ENCODE measurements around the gene REEP3. TPM values are rescaled to one million over a fixed set of nuclear protein-coding genes. Genes with fewer than 3 reads are reported as not detected.
"Not testable (repeated sequence)": the region's sequence is repeated elsewhere in the genome, so short reads cannot be mapped to it uniquely, and the experiment has no call there.

The REEP3 gene
- total RNA-seq, 3 donors from 2014 or later (not counting 1 experiment from before 2014, with no cell fraction given): 4.6 to 10.2 (median 8.3) TPM

DNA sequence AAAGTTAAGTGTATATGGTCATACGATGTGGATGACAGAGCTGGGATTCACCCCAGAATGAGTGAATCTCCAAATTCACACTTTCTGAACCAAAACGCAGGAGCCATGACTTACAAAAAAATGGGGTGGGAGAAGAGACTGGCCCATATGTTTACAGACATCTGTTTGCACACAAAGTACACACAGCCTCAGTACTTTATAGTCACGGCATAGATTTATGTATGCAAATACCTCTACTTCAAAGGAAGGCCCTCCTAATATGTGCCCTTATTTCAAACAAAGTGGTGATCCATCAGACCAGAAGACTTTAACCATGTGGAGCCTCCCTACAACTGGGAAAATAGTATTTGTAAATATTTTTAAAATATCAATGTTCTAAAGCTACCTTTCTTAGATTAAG, 33.2 kb upstream of the REEP3 start:
- Mint-ChIP-seq H3K27ac (no peak overlapping the region), H3K36me3 (no peaks in the 10 kb centered on the region), H3K9me3 (no peaks in the 10 kb centered on the region), H3K27me3 (ENCODE audit: low read depth in 2 of 2) (no peaks in the 10 kb centered on the region), H3K4me1 (peaks cover 6 to 18% of the 10 kb centered on the region in 2 donors), H3K4me3 (no peak overlapping the region)
- no peak for DNase-seq
- Histone ChIP-seq H3K4me1 (ENCODE audit: control insufficient read depth, insufficient read depth, low read length) (no peaks in the 10 kb centered on the region), H3K4me3 (ENCODE audit: low read length) (no peak overlapping the region), H3K27ac (ENCODE audit: low read length) (no peak overlapping the region), H3K36me3 (ENCODE audit: control insufficient read depth, insufficient read depth, low read length) (no peaks in the 10 kb centered on the region), H3K9me3 (ENCODE audit: control insufficient read depth, insufficient read depth, low read length) (no peaks in the 10 kb centered on the region), H3K27me3 (ENCODE audit: control insufficient read depth, insufficient read depth, low read length) (no peaks in the 10 kb centered on the region)
- no peak for ATAC-seq
- no peak for TF ChIP-seq CTCF (IDR thresholded peaks at IDR 0.05)
- intact Hi-C loops (cut with micrococcal nuclease): no loop called here
- 100% methylated on average over 1 of the region's 3 CpGs for WGBS (ENCODE audit: insufficient coverage)

- no peak overlapping the region for H3K27ac Mint-ChIP-seq
- no peaks in the 10 kb centered on the region for H3K4me1 ChIP-seq (ENCODE audit: control insufficient read depth, insufficient read depth, low read length)
- no peaks in the 10 kb centered on the region for H3K9me3 ChIP-seq (ENCODE audit: control insufficient read depth, insufficient read depth, low read length)
- H3K4me3 ChIP-seq (ENCODE audit: low read length): no peak overlapping the region
- H3K27me3 Mint-ChIP-seq (ENCODE audit: low read depth in 2 of 2): no peaks in the 10 kb centered on the region
- peaks cover 6 to 18% of the 10 kb centered on the region in 2 donors for H3K4me1 Mint-ChIP-seq
- TF ChIP-seq CTCF (IDR thresholded peaks at IDR 0.05): no peak
- ATAC-seq: no peak
- H3K4me3 Mint-ChIP-seq: no peak overlapping the region
- 98% methylated on average over 3 of the region's 3 CpGs for WGBS (ENCODE audit: insufficient coverage)
- no peak for DNase-seq
- H3K27ac ChIP-seq (ENCODE audit: low read length): no peak overlapping the region
- H3K9me3 Mint-ChIP-seq: no peaks in the 10 kb centered on the region
- intact Hi-C loops (cut with micrococcal nuclease): no loop called here
- H3K36me3 ChIP-seq (ENCODE audit: control insufficient read depth, insufficient read depth, low read length): no peaks in the 10 kb centered on the region
- no peaks in the 10 kb centered on the region for H3K27me3 ChIP-seq (ENCODE audit: control insufficient read depth, insufficient read depth, low read length)
- H3K36me3 Mint-ChIP-seq: no peaks in the 10 kb centered on the region
Observed at GRCh38 chr10:63489838-63490237, 31.4 kb upstream of the REEP3 start.

DNA sequence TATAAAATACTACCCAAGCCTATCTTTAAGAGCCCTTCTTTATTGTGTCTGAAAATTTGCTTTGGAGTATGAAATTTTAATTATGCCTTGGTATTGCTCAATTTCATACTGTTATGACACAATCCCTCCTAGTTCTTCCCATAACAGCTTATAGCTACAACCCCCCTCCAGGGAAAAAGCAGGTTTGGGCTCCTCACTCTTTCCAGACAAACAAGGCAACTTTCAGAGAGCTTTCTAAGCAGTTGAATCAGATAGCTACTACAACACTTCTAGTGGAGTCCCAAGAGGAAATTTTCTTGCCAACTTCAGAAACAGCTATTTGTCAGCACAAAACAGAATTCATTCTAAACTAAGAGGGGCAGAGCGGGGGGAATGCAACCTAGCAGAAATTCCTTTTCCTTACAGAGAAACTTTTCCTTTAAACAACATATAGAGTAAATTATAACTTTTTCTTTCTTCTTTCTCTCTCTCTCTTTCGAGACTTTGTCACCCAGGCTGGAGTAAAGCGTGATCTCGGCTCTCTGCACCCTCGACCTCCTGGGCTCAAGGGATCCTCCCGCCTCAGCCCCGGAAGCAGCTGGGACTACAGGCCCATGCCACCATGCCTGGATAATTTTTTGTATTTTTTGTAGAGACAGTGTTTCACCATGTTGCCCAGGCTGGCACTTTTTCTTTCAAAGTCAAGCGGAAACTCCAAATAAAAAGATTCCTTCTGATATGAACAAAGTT, 29.4 kb upstream of the REEP3 start:
- Mint-ChIP-seq H3K36me3 (no peaks in the 10 kb centered on the region), H3K9me3 (no peaks in the 10 kb centered on the region), H3K27ac (no peak overlapping the region)

DNA sequence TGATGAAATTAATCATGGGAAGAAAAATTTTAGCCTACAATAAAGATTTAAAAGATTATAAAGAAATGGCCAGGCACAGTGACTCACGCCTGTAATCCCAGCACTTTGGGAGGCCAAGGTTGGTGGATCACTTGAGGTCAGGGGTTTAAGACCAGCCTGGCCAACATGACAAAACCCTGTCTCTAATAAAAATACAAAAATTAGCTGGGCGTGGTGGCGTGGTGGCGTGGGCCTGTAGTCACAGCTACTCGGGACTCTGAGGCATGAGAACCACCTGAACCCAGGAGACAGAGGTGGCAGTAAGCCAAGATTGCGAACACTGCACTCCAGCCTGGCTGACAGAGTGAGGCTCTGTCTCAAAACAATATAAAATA, 28.9 kb upstream of the REEP3 start:
- H3K27me3 Mint-ChIP-seq (ENCODE audit: low read depth in 2 of 2); intact Hi-C loops (cut with micrococcal nuclease); ATAC-seq; H3K36me3 Mint-ChIP-seq; H3K27ac ChIP-seq (ENCODE audit: low read length); H3K9me3 Mint-ChIP-seq; H3K4me1 ChIP-seq (ENCODE audit: control insufficient read depth, insufficient read depth, low read length); DNase-seq; H3K4me3 Mint-ChIP-seq; H3K36me3 ChIP-seq (ENCODE audit: control insufficient read depth, insufficient read depth, low read length); H3K4me3 ChIP-seq (ENCODE audit: low read length); H3K9me3 ChIP-seq (ENCODE audit: control insufficient read depth, insufficient read depth, low read length); H3K27ac Mint-ChIP-seq; H3K27me3 ChIP-seq (ENCODE audit: control insufficient read depth, insufficient read depth, low read length): not testable (repeated sequence)
- H3K4me1 Mint-ChIP-seq: peaks cover 17 to 19% of the 10 kb centered on the region in 2 donors
- 82% methylated on average over 5 of the region's 6 CpGs for WGBS (ENCODE audit: insufficient coverage)

More for the DNA sequence above, 29.4 kb upstream of the REEP3 start:
- no peaks in the 10 kb centered on the region for H3K4me1 ChIP-seq (ENCODE audit: control insufficient read depth, insufficient read depth, low read length)
- H3K27ac ChIP-seq (ENCODE audit: low read length): no peak overlapping the region
- ATAC-seq: no peak
- H3K9me3 ChIP-seq (ENCODE audit: control insufficient read depth, insufficient read depth, low read length): no peaks in the 10 kb centered on the region
- intact Hi-C loops (cut with micrococcal nuclease): no loop called here
- Mint-ChIP-seq H3K27me3 (ENCODE audit: low read depth in 2 of 2) (no peaks in the 10 kb centered on the region), H3K4me1 (peaks cover 11 to 15% of the 10 kb centered on the region in 2 donors), H3K4me3 (no peak overlapping the region)
- 98% methylated on average over 6 of the region's 8 CpGs for WGBS (ENCODE audit: insufficient coverage)
- TF ChIP-seq CTCF (IDR thresholded peaks at IDR 0.05): no peak
- no peak for DNase-seq
- no peaks in the 10 kb centered on the region for H3K27me3 ChIP-seq (ENCODE audit: control insufficient read depth, insufficient read depth, low read length)
- H3K36me3 ChIP-seq (ENCODE audit: control insufficient read depth, insufficient read depth, low read length): no peaks in the 10 kb centered on the region
- no peak overlapping the region for H3K4me3 ChIP-seq (ENCODE audit: low read length)
